ENCODE results near the gene TTR.

Gene TTR

DNA sequence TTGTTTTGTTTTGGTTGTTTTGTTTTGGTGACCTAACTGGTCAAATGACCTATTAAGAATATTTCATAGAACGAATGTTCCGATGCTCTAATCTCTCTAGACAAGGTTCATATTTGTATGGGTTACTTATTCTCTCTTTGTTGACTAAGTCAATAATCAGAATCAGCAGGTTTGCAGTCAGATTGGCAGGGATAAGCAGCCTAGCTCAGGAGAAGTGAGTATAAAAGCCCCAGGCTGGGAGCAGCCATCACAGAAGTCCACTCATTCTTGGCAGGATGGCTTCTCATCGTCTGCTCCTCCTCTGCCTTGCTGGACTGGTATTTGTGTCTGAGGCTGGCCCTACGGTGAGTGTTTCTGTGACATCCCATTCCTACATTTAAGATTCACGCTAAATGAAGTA lies at the start of gene TTR:
Gene TTR (plus strand): TSS at position 250 of the 400 bp plus-strand sequence. CDS start 26 bp downstream, at position 276.
- no peak for TF ChIP-seq EP300 (IDR thresholded peaks at IDR 0.05; ENCODE audit: borderline replicate concordance)
- TF ChIP-seq CREB1 (IDR thresholded peaks at IDR 0.05; ENCODE audit: low read depth) = no peak
- no peak for TF ChIP-seq ZBTB7A (IDR thresholded peaks at IDR 0.05; ENCODE audit: low read depth)
- no peak for TF ChIP-seq TAF1 (IDR thresholded peaks at IDR 0.05; ENCODE audit: low read depth)
- no peak for TF ChIP-seq YY1 (IDR thresholded peaks at IDR 0.05; ENCODE audit: low read depth)
- no peak for TF ChIP-seq MAX (IDR thresholded peaks at IDR 0.05)
- TF ChIP-seq FOXM1 (IDR thresholded peaks at IDR 0.05; ENCODE audit: borderline replicate concordance, low read depth) = no peak
- no peak for TF ChIP-seq EGR1 (IDR thresholded peaks at IDR 0.05)
- TF ChIP-seq, protein P1, sequence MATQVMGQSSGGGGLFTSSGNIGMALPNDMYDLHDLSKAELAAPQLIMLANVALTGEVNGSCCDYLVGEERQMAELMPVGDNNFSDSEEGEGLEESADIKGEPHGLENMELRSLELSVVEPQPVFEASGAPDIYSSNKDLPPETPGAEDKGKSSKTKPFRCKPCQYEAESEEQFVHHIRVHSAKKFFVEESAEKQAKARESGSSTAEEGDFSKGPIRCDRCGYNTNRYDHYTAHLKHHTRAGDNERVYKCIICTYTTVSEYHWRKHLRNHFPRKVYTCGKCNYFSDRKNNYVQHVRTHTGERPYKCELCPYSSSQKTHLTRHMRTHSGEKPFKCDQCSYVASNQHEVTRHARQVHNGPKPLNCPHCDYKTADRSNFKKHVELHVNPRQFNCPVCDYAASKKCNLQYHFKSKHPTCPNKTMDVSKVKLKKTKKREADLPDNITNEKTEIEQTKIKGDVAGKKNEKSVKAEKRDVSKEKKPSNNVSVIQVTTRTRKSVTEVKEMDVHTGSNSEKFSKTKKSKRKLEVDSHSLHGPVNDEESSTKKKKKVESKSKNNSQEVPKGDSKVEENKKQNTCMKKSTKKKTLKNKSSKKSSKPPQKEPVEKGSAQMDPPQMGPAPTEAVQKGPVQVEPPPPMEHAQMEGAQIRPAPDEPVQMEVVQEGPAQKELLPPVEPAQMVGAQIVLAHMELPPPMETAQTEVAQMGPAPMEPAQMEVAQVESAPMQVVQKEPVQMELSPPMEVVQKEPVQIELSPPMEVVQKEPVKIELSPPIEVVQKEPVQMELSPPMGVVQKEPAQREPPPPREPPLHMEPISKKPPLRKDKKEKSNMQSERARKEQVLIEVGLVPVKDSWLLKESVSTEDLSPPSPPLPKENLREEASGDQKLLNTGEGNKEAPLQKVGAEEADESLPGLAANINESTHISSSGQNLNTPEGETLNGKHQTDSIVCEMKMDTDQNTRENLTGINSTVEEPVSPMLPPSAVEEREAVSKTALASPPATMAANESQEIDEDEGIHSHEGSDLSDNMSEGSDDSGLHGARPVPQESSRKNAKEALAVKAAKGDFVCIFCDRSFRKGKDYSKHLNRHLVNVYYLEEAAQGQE (IDR thresholded peaks at IDR 0.05; ENCODE audit: low read depth) = no peak
- TF ChIP-seq USF1 (IDR thresholded peaks at IDR 0.05) = no peak
- TF ChIP-seq TCF12 (IDR thresholded peaks at IDR 0.05; ENCODE audit: low read depth) = no peak
- no peak for TF ChIP-seq RAD21 (IDR thresholded peaks at IDR 0.05; ENCODE audit: low read depth)
- TF ChIP-seq NFIC (IDR thresholded peaks at IDR 0.05) = no peak

GRCh38 chr18:31546476-31546875 lies 45.2 kb upstream of the TTR start:
- TF ChIP-seq CEBPB (IDR thresholded peaks at IDR 0.05) (no peak), FOXM1 (IDR thresholded peaks at IDR 0.05; ENCODE audit: borderline replicate concordance, low read depth) (no peak), NFIC (IDR thresholded peaks at IDR 0.05) (no peak), TAF1 (IDR thresholded peaks at IDR 0.05; ENCODE audit: low read depth) (no peak), YY1 (IDR thresholded peaks at IDR 0.05; ENCODE audit: low read depth) (no peak), ZBTB7A (IDR thresholded peaks at IDR 0.05; ENCODE audit: low read depth) (no peak), TEAD4 (IDR thresholded peaks at IDR 0.05) (no peak), EP300 (IDR thresholded peaks at IDR 0.05; ENCODE audit: borderline replicate concordance) (no peak)

- TF ChIP-seq TAF1 (IDR thresholded peaks at IDR 0.05; ENCODE audit: low read depth) = no peak
Observed at GRCh38 chr18:31548853-31549252, 42.8 kb upstream of the TTR start.

DNA sequence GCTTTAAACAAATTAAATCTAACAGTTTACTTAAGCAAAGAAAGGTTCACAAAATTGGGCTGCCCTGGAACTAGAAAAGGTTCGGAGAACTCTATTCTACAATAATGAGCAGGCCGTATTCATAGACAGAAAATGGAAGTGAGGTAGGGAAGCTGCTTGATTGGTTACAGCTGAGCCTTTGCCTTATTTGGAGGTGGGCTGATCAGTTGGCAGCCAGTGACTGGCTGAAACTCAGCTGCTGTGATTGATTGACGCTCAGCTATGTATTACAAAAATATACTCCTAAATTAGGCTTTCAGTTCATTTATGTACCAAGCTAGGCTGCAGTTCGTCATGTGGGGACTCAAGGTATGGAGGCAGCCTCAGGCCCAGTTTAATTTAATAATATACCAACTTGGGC lies 42.3 kb upstream of the TTR start:
- TF ChIP-seq YY1 (IDR thresholded peaks at IDR 0.05; ENCODE audit: low read depth) (no peak), EGR1 (IDR thresholded peaks at IDR 0.05) (no peak), CREB1 (IDR thresholded peaks at IDR 0.05; ENCODE audit: low read depth) (no peak), TEAD4 (IDR thresholded peaks at IDR 0.05) (no peak), EP300 (IDR thresholded peaks at IDR 0.05; ENCODE audit: borderline replicate concordance) (no peak), MAX (IDR thresholded peaks at IDR 0.05) (no peak), ZBTB7A (IDR thresholded peaks at IDR 0.05; ENCODE audit: low read depth) (no peak), TCF12 (IDR thresholded peaks at IDR 0.05; ENCODE audit: low read depth) (no peak), TAF1 (IDR thresholded peaks at IDR 0.05; ENCODE audit: low read depth) (no peak), FOXM1 (IDR thresholded peaks at IDR 0.05; ENCODE audit: borderline replicate concordance, low read depth) (no peak), NFIC (IDR thresholded peaks at IDR 0.05) (no peak), CEBPB (IDR thresholded peaks at IDR 0.05) (no peak), RAD21 (IDR thresholded peaks at IDR 0.05; ENCODE audit: low read depth) (no peak)

GRCh38 chr18:31551883-31552282 lies 39.8 kb upstream of the TTR start:
- no peak for TF ChIP-seq ZBTB7A (IDR thresholded peaks at IDR 0.05; ENCODE audit: low read depth)
- no peak for TF ChIP-seq FOXM1 (IDR thresholded peaks at IDR 0.05; ENCODE audit: borderline replicate concordance, low read depth)
- TF ChIP-seq, protein P1 (IDR thresholded peaks at IDR 0.05; ENCODE audit: low read depth) = no peak
- no peak for TF ChIP-seq YY1 (IDR thresholded peaks at IDR 0.05; ENCODE audit: low read depth)
- TF ChIP-seq USF1 (IDR thresholded peaks at IDR 0.05) = no peak
- no peak for TF ChIP-seq TAF1 (IDR thresholded peaks at IDR 0.05; ENCODE audit: low read depth)
- TF ChIP-seq CREB1 (IDR thresholded peaks at IDR 0.05; ENCODE audit: low read depth) = no peak
- no peak for TF ChIP-seq RAD21 (IDR thresholded peaks at IDR 0.05; ENCODE audit: low read depth)
- no peak for TF ChIP-seq EP300 (IDR thresholded peaks at IDR 0.05; ENCODE audit: borderline replicate concordance)
- TF ChIP-seq TEAD4 (IDR thresholded peaks at IDR 0.05) = no peak
- no peak for TF ChIP-seq MAX (IDR thresholded peaks at IDR 0.05)
- no peak for TF ChIP-seq CEBPB (IDR thresholded peaks at IDR 0.05)
- TF ChIP-seq NFIC (IDR thresholded peaks at IDR 0.05) = no peak
- TF ChIP-seq TCF12 (IDR thresholded peaks at IDR 0.05; ENCODE audit: low read depth) = no peak
- TF ChIP-seq EGR1 (IDR thresholded peaks at IDR 0.05) = no peak

- TF ChIP-seq USF1 (IDR thresholded peaks at IDR 0.05) (no peak), YY1 (IDR thresholded peaks at IDR 0.05; ENCODE audit: low read depth) (no peak)
Observed at GRCh38 chr18:31553800-31554199, 37.9 kb upstream of the TTR start.

Measured in Ishikawa (cell line).